DND-41 (cell line): ENCODE measurements around the gene SLX4.

Source experiments
- ATAC-seq: fragments of 200-7000 bp; cut with Tn5 transposase; 3 replicates; pipeline ENCODE4 v1.9.1; 2021; ENCODE audit warnings: low read depth; ENCODE audit not compliant: insufficient read depth
- DNase-seq: peaks from one replicate; pipeline ENCODE4 v3.0.0-alpha.2; 2020
- H2AFZ ChIP-seq: 2 replicates; pipeline ENCODE4 v1.6.0; 2012; ENCODE audit warnings: low read depth, low read length
- H3K27ac ChIP-seq: 2 replicates; pipeline ENCODE4 v1.5.1; 2012; ENCODE audit warnings: low read length, inconsistent platforms
- H3K27me3 ChIP-seq: fragments of 200-600 bp; sonication (generic); 2 replicates; pipeline ENCODE4 v1.6.0; 2012; ENCODE audit warnings: low read length, mild to moderate bottlenecking, inconsistent platforms; ENCODE audit not compliant: insufficient read depth, poor library complexity
- H3K36me3 ChIP-seq: 2 replicates; pipeline ENCODE4 v1.5.1; 2012; ENCODE audit warnings: low read length, inconsistent platforms; ENCODE audit not compliant: insufficient read depth
- H3K4me1 ChIP-seq: 2 replicates; pipeline ENCODE4 v1.5.1; 2012; ENCODE audit warnings: mild to moderate bottlenecking, low read length; ENCODE audit not compliant: insufficient read depth
- H3K4me2 ChIP-seq: 2 replicates; pipeline ENCODE4 v1.6.0; 2012; ENCODE audit warnings: mild to moderate bottlenecking, moderate library complexity, low read length, inconsistent platforms; ENCODE audit not compliant: insufficient read depth
- H3K4me3 ChIP-seq, 2 experiments: fragments of 200-600 bp in 1 of 2; shearing (Covaris generic) in 1 of 2; 2 replicates each; pipeline ENCODE4 v1.5.1; 2012 to 2016; ENCODE audit warnings: inconsistent platforms in 2 of 2, low read length in 2 of 2, mild to moderate bottlenecking in 2 of 2, low read depth in 1 of 2, moderate library complexity in 1 of 2
- H3K79me2 ChIP-seq: 2 replicates; pipeline ENCODE4 v1.6.0; 2012; ENCODE audit warnings: low read length, inconsistent platforms; ENCODE audit not compliant: insufficient read depth
- H3K9ac ChIP-seq: 2 replicates; pipeline ENCODE4 v1.6.0; 2012; ENCODE audit warnings: low read depth, mild to moderate bottlenecking, inconsistent platforms, low read length, moderate library complexity
- H3K9me3 ChIP-seq: 2 replicates; pipeline ENCODE4 v1.5.1; 2012; ENCODE audit warnings: low read length, moderate library complexity, mild to moderate bottlenecking, inconsistent platforms; ENCODE audit not compliant: insufficient read depth, severe bottlenecking
- H4K20me1 ChIP-seq: 2 replicates; pipeline ENCODE4 v1.6.0; 2012; ENCODE audit warnings: low read length; ENCODE audit not compliant: insufficient read depth
- EZH2 ChIP-seq: IDR thresholded peaks from 3 replicates; pipeline ENCODE4 v1.6.1; 2012; ENCODE audit warnings: borderline replicate concordance, low read depth, mild to moderate bottlenecking, moderate library complexity, low read length, inconsistent platforms; ENCODE audit not compliant: severe bottlenecking
- TF ChIP-seq, protein P1 (sequence below): IDR thresholded peaks from 2 replicates; pipeline ENCODE4 v1.5.1; 2012; ENCODE audit warnings: borderline replicate concordance, low read length, moderate library complexity, mild to moderate bottlenecking; ENCODE audit not compliant: poor library complexity, severe bottlenecking; ENCODE audit errors: extremely low read depth

Gene SLX4

GRCh38 chr16:3566990-3567389, 44.4 kb downstream of the SLX4 start:
- Histone ChIP-seq H4K20me1 (no peaks in the 10 kb centered on the region), H3K4me1 (no peaks in the 10 kb centered on the region), H3K4me3 (no peak overlapping the region), H3K36me3 (peaks cover 40% of the 10 kb centered on the region), H3K27ac (no peak overlapping the region), H3K79me2 (peaks cover 9% of the 10 kb centered on the region), H2AFZ (no peak overlapping the region), H3K4me2 (no peak overlapping the region), H3K9ac (no peak overlapping the region), H3K9me3 (peaks cover 10% of the 10 kb centered on the region), H3K27me3 (no peaks in the 10 kb centered on the region)
- DNase-seq (no peak), ATAC-seq (no peak)
- no peak for TF ChIP-seq EZH2
- TF ChIP-seq, protein P1, sequence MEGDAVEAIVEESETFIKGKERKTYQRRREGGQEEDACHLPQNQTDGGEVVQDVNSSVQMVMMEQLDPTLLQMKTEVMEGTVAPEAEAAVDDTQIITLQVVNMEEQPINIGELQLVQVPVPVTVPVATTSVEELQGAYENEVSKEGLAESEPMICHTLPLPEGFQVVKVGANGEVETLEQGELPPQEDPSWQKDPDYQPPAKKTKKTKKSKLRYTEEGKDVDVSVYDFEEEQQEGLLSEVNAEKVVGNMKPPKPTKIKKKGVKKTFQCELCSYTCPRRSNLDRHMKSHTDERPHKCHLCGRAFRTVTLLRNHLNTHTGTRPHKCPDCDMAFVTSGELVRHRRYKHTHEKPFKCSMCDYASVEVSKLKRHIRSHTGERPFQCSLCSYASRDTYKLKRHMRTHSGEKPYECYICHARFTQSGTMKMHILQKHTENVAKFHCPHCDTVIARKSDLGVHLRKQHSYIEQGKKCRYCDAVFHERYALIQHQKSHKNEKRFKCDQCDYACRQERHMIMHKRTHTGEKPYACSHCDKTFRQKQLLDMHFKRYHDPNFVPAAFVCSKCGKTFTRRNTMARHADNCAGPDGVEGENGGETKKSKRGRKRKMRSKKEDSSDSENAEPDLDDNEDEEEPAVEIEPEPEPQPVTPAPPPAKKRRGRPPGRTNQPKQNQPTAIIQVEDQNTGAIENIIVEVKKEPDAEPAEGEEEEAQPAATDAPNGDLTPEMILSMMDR, result no peak

- H3K4me2 ChIP-seq, result no peak overlapping the region
- no peaks in the 10 kb centered on the region for H3K4me1 ChIP-seq
- TF ChIP-seq EZH2, result no peak
- TF ChIP-seq, protein P1, result no peak
- H3K9me3 ChIP-seq, result no peaks in the 10 kb centered on the region
- H3K27me3 ChIP-seq, result no peaks in the 10 kb centered on the region
- H3K9ac ChIP-seq, result no peak overlapping the region
- H3K27ac ChIP-seq, result no peak overlapping the region
- no peaks in the 10 kb centered on the region; the same call in 1 of the 2 replicates for H3K79me2 ChIP-seq
- H3K4me3 ChIP-seq, result no peak overlapping the region
- no peak overlapping the region for H2AFZ ChIP-seq
- H3K36me3 ChIP-seq, result peaks cover 39% of the 10 kb centered on the region
- no peak for ATAC-seq
- no peak for DNase-seq
- H4K20me1 ChIP-seq, result no peaks in the 10 kb centered on the region
These were observed 46.6 kb downstream of the SLX4 start for GRCh38 chr16:3564889-3565141.

GRCh38 chr16:3564130-3564888, 47.1 kb downstream of the SLX4 start:
- no peaks in the 10 kb centered on the region for H3K4me1 ChIP-seq
- no peak for ATAC-seq
- no peak overlapping the region for H3K4me2 ChIP-seq
- H3K27ac ChIP-seq, result no peak overlapping the region
- no peaks in the 10 kb centered on the region for H4K20me1 ChIP-seq
- TF ChIP-seq, protein P1, result no peak
- no peak for TF ChIP-seq EZH2
- no peaks in the 10 kb centered on the region for H3K79me2 ChIP-seq
- peaks cover 39% of the 10 kb centered on the region for H3K36me3 ChIP-seq
- no peaks in the 10 kb centered on the region for H3K9me3 ChIP-seq
- no peak overlapping the region for H3K4me3 ChIP-seq
- no peak overlapping the region for H2AFZ ChIP-seq
- no peak overlapping the region for H3K9ac ChIP-seq
- H3K27me3 ChIP-seq, result no peaks in the 10 kb centered on the region
- no peak for DNase-seq
